ENCODE results near the gene NAPB. TPM values are rescaled to one million over a fixed set of nuclear protein-coding genes. Genes with fewer than 3 reads are reported as not detected.

NAPB gene
- total RNA-seq, 1 donor = 9.4 TPM

DNA sequence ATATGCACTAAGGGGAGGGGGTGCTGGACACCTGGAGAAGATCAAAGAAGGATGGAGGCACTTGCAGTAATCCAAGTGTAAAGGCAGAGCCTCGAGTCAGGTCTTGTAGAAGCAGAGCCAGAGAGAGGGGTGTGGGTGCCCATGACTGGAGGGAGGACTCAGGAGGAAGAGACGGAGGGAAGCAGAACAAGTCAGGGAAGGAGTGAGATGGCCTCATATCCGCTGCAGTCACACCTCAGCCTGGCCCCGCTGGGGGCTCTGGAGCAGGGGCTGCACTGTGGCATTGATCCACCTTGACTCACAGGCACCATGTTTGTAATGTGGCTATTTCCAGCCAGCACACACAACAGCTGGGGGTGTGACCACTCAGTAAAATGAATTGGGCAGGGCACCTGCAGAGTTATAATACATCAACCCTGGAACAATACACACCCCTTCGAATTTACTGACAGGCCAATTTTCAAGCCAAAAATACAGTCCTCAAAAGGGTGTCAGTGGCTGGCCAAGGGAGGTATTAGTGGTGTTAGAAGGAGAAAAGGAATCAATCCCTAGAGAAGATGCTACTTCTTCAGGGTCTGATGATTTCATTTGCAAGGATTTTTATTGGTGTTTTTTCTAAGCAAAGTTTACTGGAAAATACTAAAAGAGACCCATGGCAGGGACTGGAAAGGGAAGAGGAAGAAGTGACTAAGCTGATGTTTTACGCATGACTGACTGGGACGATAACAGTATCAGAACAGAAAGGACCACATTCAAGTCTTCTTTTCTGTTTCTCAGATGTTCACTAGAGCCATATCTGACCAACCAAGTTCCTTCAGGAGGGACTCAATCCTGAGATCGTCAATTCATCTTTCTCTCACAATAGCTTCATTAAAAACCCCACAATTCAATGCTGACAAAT, 89.6 kb downstream of the NAPB start:
- TF ChIP-seq, protein P1, sequence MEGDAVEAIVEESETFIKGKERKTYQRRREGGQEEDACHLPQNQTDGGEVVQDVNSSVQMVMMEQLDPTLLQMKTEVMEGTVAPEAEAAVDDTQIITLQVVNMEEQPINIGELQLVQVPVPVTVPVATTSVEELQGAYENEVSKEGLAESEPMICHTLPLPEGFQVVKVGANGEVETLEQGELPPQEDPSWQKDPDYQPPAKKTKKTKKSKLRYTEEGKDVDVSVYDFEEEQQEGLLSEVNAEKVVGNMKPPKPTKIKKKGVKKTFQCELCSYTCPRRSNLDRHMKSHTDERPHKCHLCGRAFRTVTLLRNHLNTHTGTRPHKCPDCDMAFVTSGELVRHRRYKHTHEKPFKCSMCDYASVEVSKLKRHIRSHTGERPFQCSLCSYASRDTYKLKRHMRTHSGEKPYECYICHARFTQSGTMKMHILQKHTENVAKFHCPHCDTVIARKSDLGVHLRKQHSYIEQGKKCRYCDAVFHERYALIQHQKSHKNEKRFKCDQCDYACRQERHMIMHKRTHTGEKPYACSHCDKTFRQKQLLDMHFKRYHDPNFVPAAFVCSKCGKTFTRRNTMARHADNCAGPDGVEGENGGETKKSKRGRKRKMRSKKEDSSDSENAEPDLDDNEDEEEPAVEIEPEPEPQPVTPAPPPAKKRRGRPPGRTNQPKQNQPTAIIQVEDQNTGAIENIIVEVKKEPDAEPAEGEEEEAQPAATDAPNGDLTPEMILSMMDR (IDR thresholded peaks at IDR 0.05; ENCODE audit: extremely low read depth, low read depth, low read length) = no peak
- H3K36me3 ChIP-seq (ENCODE audit: insufficient read depth, low read length) = no peaks in the 10 kb centered on the region
- H3K9me3 ChIP-seq (ENCODE audit: low read depth, low read length) = no peaks in the 10 kb centered on the region
- H3K79me2 ChIP-seq (ENCODE audit: insufficient read depth, low read length) = no peaks in the 10 kb centered on the region
- no peak overlapping the region for H2AFZ ChIP-seq (ENCODE audit: low read length)
- H4K20me1 ChIP-seq (ENCODE audit: insufficient read depth, low read length) = no peaks in the 10 kb centered on the region
- no peaks in the 10 kb centered on the region for H3K27me3 ChIP-seq (ENCODE audit: insufficient read depth, low read length)
- DNase-seq (ENCODE audit: insufficient read length, low spot score, missing footprints) = peak; percentile 58
- no peak overlapping the region for H3K4me2 ChIP-seq (ENCODE audit: insufficient read depth, low read length)
- no peak overlapping the region for H3K4me3 ChIP-seq (ENCODE audit: insufficient read depth, low read length)
- H3K27ac ChIP-seq (ENCODE audit: low read depth, low read length) = no peak overlapping the region
- no peaks in the 10 kb centered on the region for H3K4me1 ChIP-seq (ENCODE audit: insufficient read depth, low read length)

DNA sequence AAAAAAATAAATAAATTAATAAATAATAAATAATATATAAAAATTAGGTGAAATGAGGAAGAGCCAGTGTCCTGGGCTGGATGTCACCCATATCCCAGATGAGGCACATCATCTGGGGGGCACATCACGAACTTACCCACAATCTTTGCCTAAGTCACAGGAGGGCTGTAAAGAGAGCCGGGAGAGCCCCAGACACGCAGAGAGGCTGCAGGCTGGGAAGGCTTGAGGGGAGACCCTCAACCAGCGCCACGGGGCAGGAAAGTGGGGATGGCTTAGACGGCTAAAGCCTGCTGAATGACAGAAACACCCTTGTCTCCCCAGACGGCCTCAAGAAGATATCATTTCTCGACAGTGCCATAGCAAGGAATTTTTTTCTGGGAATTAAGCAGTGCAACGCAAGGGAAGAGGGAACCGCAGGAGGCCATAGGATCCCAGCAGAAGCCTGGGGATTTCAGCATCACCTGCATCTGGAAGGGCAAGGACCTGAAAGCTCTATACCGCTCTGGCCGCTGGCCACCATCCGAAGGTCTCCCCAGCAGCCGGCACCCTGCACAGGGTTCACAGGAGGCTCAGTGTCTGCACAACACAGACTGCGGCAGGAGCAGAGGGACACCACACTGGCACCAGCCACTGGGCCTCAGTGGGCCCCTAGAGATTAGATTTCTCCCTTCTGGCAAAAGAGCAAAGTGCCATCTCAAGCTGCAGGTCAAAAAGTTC, 93.5 kb downstream of the NAPB start:
- Histone ChIP-seq H3K4me3 (ENCODE audit: insufficient read depth, low read length) (no peak overlapping the region), H3K36me3 (ENCODE audit: insufficient read depth, low read length) (no peaks in the 10 kb centered on the region), H3K79me2 (ENCODE audit: insufficient read depth, low read length) (no peaks in the 10 kb centered on the region), H4K20me1 (ENCODE audit: insufficient read depth, low read length) (no peaks in the 10 kb centered on the region), H3K27ac (ENCODE audit: low read depth, low read length) (no peak overlapping the region), H3K9me3 (ENCODE audit: low read depth, low read length) (no peaks in the 10 kb centered on the region), H3K4me2 (ENCODE audit: insufficient read depth, low read length) (no peak overlapping the region), H3K4me1 (ENCODE audit: insufficient read depth, low read length) (no peaks in the 10 kb centered on the region), H2AFZ (ENCODE audit: low read length) (no peak overlapping the region), H3K27me3 (ENCODE audit: insufficient read depth, low read length) (no peaks in the 10 kb centered on the region)
- TF ChIP-seq, protein P1 (IDR thresholded peaks at IDR 0.05; ENCODE audit: extremely low read depth, low read depth, low read length) = no peak
- peak; percentile 22 for DNase-seq (ENCODE audit: insufficient read length, low spot score, missing footprints)

DNA sequence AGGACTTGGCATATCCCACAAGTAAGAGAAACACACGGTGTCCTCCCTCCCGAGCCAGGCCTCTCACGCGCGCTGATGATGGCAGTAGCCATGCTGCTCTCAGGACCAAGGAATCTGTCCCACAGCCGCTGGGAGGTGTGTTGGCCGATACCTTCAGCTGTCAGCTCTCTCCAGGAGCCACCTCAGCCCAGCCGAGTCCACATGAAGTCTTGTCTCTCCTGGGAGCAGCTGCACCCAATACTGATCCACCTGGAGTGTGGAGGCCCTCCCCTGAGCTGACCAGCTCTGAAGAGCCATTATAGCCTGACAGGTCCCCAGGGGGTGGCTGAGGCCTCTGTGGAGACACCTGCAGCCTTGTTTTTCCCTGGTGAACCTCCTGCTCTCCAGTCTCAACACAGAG, 94.5 kb downstream of the NAPB start:
- Histone ChIP-seq H4K20me1 (ENCODE audit: insufficient read depth, low read length) (no peaks in the 10 kb centered on the region), H2AFZ (ENCODE audit: low read length) (no peak overlapping the region), H3K4me2 (ENCODE audit: insufficient read depth, low read length) (no peak overlapping the region), H3K27me3 (ENCODE audit: insufficient read depth, low read length) (peaks cover under 1% of the 10 kb centered on the region), H3K79me2 (ENCODE audit: insufficient read depth, low read length) (no peaks in the 10 kb centered on the region), H3K4me3 (ENCODE audit: insufficient read depth, low read length) (no peak overlapping the region), H3K27ac (ENCODE audit: low read depth, low read length) (no peak overlapping the region), H3K9me3 (ENCODE audit: low read depth, low read length) (no peaks in the 10 kb centered on the region), H3K36me3 (ENCODE audit: insufficient read depth, low read length) (no peaks in the 10 kb centered on the region), H3K4me1 (ENCODE audit: insufficient read depth, low read length) (no peaks in the 10 kb centered on the region)
- TF ChIP-seq, protein P1 (IDR thresholded peaks at IDR 0.05; ENCODE audit: extremely low read depth, low read depth, low read length) = no peak
- peak; percentile 22 for DNase-seq (ENCODE audit: insufficient read length, low spot score, missing footprints)

DNA sequence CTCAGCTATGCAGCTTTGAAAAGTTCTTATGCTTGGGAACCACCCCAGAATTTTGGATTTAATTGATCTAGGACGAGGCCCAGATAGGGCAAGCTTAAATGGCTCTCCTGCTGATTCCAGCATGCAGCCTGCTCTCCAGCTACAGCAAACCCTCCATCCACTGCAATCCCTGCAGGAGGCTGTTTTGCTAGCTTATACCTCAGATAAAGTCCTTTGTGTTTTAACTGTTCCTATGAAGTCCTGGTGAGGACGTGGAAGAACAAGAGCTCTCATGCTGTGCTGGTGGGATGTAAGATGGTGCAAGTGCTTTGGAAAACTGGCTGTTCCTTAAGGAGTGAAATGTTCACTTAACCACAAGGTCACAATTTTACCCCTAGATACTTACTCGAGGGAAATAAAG, 96.2 kb downstream of the NAPB start:
- H3K4me1 ChIP-seq (ENCODE audit: insufficient read depth, low read length) = no peaks in the 10 kb centered on the region
- H3K27ac ChIP-seq (ENCODE audit: low read depth, low read length) = no peak overlapping the region
- no peaks in the 10 kb centered on the region for H3K36me3 ChIP-seq (ENCODE audit: insufficient read depth, low read length)
- H3K4me3 ChIP-seq (ENCODE audit: insufficient read depth, low read length) = no peak overlapping the region
- no peaks in the 10 kb centered on the region for H3K79me2 ChIP-seq (ENCODE audit: insufficient read depth, low read length)
- DNase-seq (ENCODE audit: insufficient read length, low spot score, missing footprints) = no peak
- TF ChIP-seq, protein P1 (IDR thresholded peaks at IDR 0.05; ENCODE audit: extremely low read depth, low read depth, low read length) = no peak
- no peaks in the 10 kb centered on the region for H3K9me3 ChIP-seq (ENCODE audit: low read depth, low read length)
- H2AFZ ChIP-seq (ENCODE audit: low read length) = no peak overlapping the region
- no peaks in the 10 kb centered on the region for H4K20me1 ChIP-seq (ENCODE audit: insufficient read depth, low read length)
- H3K27me3 ChIP-seq (ENCODE audit: insufficient read depth, low read length) = peaks cover 4% of the 10 kb centered on the region
- H3K4me2 ChIP-seq (ENCODE audit: insufficient read depth, low read length) = no peak overlapping the region
